RWPE1 (cell line): ENCODE data around the gene SMIM33.
A peak's percentile ranks its signal among the peaks of the same experiment; 100 is the strongest.
"Not testable (repeated sequence)": the region's sequence is repeated elsewhere in the genome, so short reads cannot be mapped to it uniquely, and the experiment has no call there.

Experiments used
- CTCF ChIA-PET: fragments of 350-600 bp; sonication (Branson Sonifier 250); formaldehyde crosslinking; extraction: SDS; loops from one replicate; lab custom pipeline; 2021; lab: Yijun Ruan, JAX
- POLR2A ChIA-PET: fragments of 400-600 bp; formaldehyde crosslinking; extraction: SDS; loops from one replicate; lab custom pipeline; 2020; ENCODE audit warnings: antibody characterized with exemption; ENCODE audit not compliant: low non-redundant PET; lab: Yijun Ruan, JAX
- DNase-seq: peaks from one replicate; pipeline ENCODE4 v3.0.0; 2012; ENCODE audit warnings: low spot score
- H3K27ac ChIP-seq: fragments of 450-650 bp; 2 replicates; pipeline ENCODE4 v1.5.1; 2017
- CTCF ChIP-seq: fragments of 450-650 bp; conservative IDR thresholded peaks from 2 replicates; pipeline ENCODE4 v1.5.1; 2017; ENCODE audit warnings: low read depth, mild to moderate bottlenecking

Gene SMIM33

DNA sequence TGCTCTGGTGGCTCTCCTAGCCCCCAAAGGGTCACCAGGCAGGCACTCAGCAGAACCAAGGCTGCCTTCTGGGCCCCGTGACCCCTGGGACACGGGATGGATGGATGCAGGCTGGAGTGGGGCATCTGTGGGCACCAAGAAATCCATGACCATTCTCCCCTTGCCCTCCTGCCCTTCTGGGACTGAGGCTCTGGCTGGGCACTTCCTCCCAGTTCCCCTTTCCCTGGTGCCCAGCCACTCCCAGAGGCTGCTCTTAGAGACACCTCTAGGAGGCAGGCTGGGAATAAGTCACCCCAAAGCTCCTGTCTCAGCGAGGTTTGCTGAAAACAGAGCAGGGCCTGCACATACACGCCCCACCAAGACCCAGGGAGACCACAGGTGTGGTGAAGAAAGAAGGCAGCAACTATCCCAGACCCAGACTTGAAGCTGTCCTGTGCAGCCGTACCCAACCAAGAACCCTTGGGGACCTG lies 10.8 kb downstream of the SMIM33 start:
- CTCF ChIA-PET: interaction anchor here (0.6 to 2.9 kb wide), 5 partner anchors 13 to 376 kb away, joined by 3 to 21 read pairs (median 4); no protein-coding TSS in a partner anchor
- peak; percentile 66 for DNase-seq
- peak overlapping the region; percentile 100 for H3K27ac ChIP-seq
- POLR2A ChIA-PET: interaction anchor here (0.9 to 1.3 kb wide), 3 partner anchors 14 to 42 kb away, joined by 3 to 5 read pairs (median 4); partner anchors contain the start of gene DNAJC18
- no peak; the same call in 1 of the 2 replicates for TF ChIP-seq CTCF

- POLR2A ChIA-PET: interaction anchor here (0.6 to 1.3 kb wide), 6 partner anchors 14 to 237 kb away, joined by 3 to 5 read pairs (median 3); partner anchors contain the start of gene DNAJC18
- CTCF ChIA-PET: interaction anchor here (0.5 to 2.9 kb wide), 8 partner anchors 13 to 377 kb away, joined by 3 to 21 read pairs (median 3); no protein-coding TSS in a partner anchor
- no peak for TF ChIP-seq CTCF
- peak; percentile 97 for DNase-seq
- peak within 1 kb of the TSS; percentile 100 for H3K27ac ChIP-seq
Observed at GRCh38 chr5:139482050-139482889, 11.5 kb downstream of the SMIM33 start, which contains the start of gene STING1. Gene STING1, minus strand, starts transcription at chr5:139482758. Its CDS starts 1,054 bp downstream, at chr5:139481704.

- DNase-seq: not testable (repeated sequence)
- peak overlapping the region; percentile 100 for H3K27ac ChIP-seq
- ChIA-PET CTCF (interaction anchor here (0.9 to 2.9 kb wide), 3 partner anchors 52 to 62 kb away, joined by 3 to 21 read pairs (median 3); no protein-coding TSS in a partner anchor), POLR2A (interaction anchor here (0.6 to 1.1 kb wide), 2 partner anchors 33 to 189 kb away, joined by 3 read pairs; no protein-coding TSS in a partner anchor)
Observed at GRCh38 chr5:139482890-139483208, 12.0 kb downstream of the SMIM33 start.

DNA sequence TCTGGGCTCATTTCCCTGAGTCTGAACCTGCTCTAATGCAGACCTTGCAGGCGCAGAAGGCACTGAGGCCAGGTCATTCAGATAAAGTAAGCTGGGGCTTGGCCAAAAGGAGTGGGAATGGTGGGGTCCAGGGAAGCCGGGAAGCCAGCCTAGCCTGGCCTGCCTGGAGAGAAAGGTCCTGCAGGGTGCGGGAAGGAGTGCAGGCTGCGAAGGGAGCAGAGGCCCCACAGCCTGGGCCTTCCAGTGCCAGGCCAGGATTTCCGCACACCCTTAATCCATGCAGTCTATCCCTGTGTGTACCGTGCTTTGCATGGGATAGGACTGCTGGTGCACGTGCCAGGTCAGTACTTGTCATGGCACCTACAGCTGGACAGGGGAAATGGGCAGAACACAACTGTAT lies 15.4 kb downstream of the SMIM33 start:
- ChIA-PET CTCF (no interaction called here), POLR2A (no interaction called here)
- H3K27ac ChIP-seq: no peak overlapping the region
- TF ChIP-seq CTCF: no peak
- DNase-seq: no peak

- H3K27ac ChIP-seq: no peak overlapping the region
- POLR2A ChIA-PET: no interaction called here
- no peak for DNase-seq
- CTCF ChIA-PET: no interaction called here
- TF ChIP-seq CTCF: no peak
Observed at GRCh38 chr5:139488260-139488659, 17.5 kb downstream of the SMIM33 start.

DNA sequence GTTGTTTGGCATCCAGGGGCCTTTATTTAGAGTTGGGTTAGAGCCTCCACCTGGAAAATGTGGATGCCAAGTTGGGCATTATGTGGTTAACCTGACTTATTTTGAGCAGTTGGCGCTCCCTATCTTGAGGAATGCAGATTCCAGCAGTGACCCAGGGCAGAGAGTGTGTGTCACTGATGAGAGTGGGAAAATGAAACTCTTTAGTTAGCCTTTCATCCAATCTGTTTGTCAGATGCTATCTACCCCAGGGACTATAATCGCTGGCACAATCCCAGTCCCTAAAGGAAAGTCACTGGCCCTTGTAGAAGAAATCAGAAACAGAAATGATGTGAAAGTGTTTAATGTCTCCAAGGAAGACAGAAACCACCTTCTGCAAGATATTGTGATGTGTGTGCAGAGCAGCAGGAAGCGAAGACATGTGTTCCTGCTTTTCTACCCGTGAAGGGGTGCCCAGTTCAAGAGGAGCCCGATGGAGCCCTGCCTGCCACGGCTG lies 21.9 kb downstream of the SMIM33 start:
- no peak overlapping the region for H3K27ac ChIP-seq
- no peak for TF ChIP-seq CTCF
- ChIA-PET CTCF (no interaction called here), POLR2A (no interaction called here)
- DNase-seq: no peak
